G401.6 (cell line): Measurements from ENCODE around the gene PEF1.
A peak's percentile ranks its signal among the peaks of the same experiment; 100 is the strongest.
"Not testable (repeated sequence)": the region's sequence is repeated elsewhere in the genome, so short reads cannot be mapped to it uniquely, and the experiment has no call there.

Experiments used
- FAIRE-seq: peaks from 2 replicates; lab custom pipeline; 2012; peaks lifted over from hg19 to GRCh38; lab: Jason Lieb, UNC

Gene PEF1

GRCh38 chr1:31609514-31610118, 35.1 kb downstream of the PEF1 start:
- no peak for FAIRE-seq

GRCh38 chr1:31607360-31607759, 37.3 kb downstream of the PEF1 start:
- no peak for FAIRE-seq

GRCh38 chr1:31605908-31606427, 38.7 kb downstream of the PEF1 start:
- no peak for FAIRE-seq

- no peak for FAIRE-seq
Measured at GRCh38 chr1:31602081-31602480, 42.6 kb downstream of the PEF1 start.

- FAIRE-seq, result no peak
Measured at GRCh38 chr1:31600641-31601040, 44.0 kb downstream of the PEF1 start.

- FAIRE-seq, result no peak
Measured at GRCh38 chr1:31598980-31599379, 45.7 kb downstream of the PEF1 start.

- FAIRE-seq, result no peak
Measured at GRCh38 chr1:31596737-31597097, 48.0 kb downstream of the PEF1 start.

GRCh38 chr1:31595836-31596736, 48.6 kb downstream of the PEF1 start:
- FAIRE-seq, result no peak

- peak; percentile 3 for FAIRE-seq
Measured at GRCh38 chr1:31593770-31594632, 50.7 kb downstream of the PEF1 start.

- FAIRE-seq, result no peak
Measured at GRCh38 chr1:31593136-31593665, 51.5 kb downstream of the PEF1 start.

GRCh38 chr1:31592132-31592531, 52.5 kb downstream of the PEF1 start:
- FAIRE-seq, result no peak

GRCh38 chr1:31591425-31592093, 53.1 kb downstream of the PEF1 start:
- FAIRE-seq, result no peak

GRCh38 chr1:31588751-31589515, 55.7 kb downstream of the PEF1 start:
- FAIRE-seq, result no peak

GRCh38 chr1:31587720-31588423, 56.8 kb downstream of the PEF1 start:
- FAIRE-seq, result no peak

GRCh38 chr1:31587328-31587699, 57.4 kb downstream of the PEF1 start:
- FAIRE-seq, result not testable (repeated sequence)

- FAIRE-seq, result no peak
Measured at GRCh38 chr1:31586376-31587327, 58.0 kb downstream of the PEF1 start.

GRCh38 chr1:31585736-31586365, 58.8 kb downstream of the PEF1 start:
- FAIRE-seq, result no peak

GRCh38 chr1:31584869-31585735, 59.6 kb downstream of the PEF1 start:
- no peak for FAIRE-seq
